ENCODE data around the gene XPR1.

Gene XPR1

DNA sequence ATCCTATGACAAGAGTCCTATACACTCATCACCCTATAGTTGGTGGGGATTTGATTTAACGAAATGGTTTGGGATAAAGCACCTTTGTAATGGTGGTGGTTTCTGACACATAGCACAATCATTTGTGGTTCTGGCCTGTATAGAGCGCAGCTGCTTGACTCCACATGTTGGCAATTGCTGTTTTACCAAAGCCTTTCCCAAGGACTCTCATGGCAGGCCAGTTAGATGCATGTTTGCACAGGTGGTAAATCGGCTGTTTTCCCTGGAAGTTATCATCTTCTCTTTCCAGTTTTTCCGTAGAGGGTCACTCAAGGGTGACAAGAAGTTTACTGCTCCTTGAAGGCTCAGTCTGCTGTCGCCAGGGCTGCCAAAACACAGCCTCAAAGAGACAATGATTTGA, 17.1 kb upstream of the XPR1 start:
- DNase-seq (ENCODE audit: low read depth, low spot score): peak; percentile 60
- H3K27ac ChIP-seq: peak overlapping the region; percentile 58

DNA sequence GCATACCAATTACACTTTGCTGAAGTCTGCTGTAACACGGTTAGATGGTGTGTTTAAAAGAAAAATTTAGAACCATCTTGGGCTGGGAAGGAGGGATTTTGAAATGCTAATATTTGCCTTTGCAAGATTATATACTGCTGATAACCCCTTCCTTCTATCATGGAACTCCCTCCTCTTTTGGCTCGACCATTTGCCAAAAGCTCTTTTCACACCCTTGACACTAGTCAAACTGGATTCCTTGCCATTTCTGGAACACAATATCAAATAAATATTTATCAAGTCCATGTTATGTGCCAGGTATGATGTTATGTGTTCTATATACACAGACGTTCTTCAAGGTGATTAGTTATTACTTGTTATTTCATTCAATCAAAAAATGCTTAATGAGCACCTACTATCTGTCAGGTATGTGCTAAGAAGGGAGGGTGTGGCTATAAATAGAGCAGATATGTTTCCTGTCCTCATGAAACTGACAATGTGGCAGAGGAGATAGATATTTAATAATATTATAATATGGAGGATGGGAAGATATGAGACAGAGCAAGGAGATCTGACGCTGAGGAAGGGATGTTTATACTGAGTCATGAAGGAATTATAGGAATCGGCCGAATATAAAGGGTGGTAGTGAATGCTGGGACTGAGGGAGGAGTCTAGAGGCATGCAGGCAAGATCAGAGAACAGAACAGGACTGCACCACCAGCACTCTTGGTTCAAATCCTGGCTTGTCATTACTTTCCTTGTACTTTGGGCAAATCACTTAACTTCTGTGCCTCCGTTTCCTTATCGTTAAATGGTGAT, 16.1 kb upstream of the XPR1 start:
- peak overlapping the region; percentile 58 for H3K27ac ChIP-seq
- no peak for DNase-seq (ENCODE audit: low read depth, low spot score)

DNA sequence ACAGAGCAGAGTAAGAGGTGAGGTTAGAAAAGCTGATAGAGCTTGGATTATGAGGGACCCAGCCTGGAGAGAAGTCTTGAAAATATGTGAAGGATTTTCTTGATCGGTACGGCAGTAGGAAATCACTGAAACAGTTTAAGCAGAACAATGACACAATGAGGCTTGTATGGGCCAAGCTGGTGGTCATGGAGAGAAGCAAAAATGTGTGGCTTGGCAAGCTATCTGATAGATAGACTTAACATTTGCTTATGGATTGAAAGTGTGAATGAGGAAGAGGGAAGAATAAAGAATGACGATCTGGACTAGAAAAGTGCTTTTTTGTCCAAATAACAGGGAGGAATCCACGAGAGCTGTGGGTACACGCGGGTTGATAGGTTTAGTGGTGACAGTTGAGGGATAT, 15.4 kb upstream of the XPR1 start:
- peak overlapping the region; percentile 58 for H3K27ac ChIP-seq
- no peak for DNase-seq (ENCODE audit: low read depth, low spot score)

DNA sequence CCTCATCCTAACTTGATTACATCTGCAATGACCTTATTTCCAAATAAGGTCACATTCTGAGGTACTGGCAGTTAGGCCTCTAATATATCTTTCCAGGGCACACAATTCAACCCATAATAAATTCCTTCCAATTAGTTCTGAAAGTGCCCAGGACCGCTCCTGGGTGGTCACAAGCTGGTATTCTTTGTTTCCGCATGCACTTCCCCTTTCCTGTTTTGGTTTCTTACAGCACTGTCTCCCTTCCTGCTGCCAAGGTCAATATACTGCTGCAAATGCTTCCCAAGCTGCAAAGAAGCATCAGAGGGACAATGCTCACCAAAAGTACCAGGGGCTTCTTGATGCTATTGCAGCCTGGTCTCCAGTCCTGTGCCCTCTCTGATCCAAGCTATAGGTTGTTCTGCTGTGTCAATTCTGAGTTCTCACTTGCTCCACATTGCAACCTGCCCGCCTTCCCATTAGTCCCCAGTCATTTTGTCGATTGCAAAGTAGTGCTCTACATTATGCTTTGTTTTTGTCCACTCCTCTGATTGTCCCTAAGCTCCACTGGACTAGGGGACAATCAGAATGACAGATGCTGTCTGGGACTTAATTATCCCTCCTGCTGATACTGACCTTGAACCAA, 13.9 kb upstream of the XPR1 start:
- DNase-seq (ENCODE audit: low read depth, low spot score): no peak
- no peak overlapping the region for H3K27ac ChIP-seq

DNA sequence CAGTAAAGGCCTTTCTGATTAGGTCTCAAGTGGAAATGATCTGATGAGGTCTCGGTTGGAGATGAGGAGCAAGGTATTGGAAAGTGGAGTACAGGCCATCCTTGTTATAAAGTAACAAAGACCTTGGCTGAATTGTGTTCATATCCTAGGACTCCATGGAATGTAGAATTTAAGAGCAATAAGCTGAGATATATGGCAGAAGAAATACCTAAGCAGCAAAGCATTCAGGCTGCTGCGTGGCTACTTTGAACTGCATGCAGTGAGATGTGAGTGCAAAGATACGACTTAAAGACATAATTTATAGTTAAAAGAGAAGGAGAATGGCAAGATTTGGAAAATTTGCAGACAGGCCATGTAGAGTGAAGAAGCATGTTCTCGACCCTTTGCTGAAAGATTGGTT, 11.2 kb upstream of the XPR1 start:
- no peak for DNase-seq (ENCODE audit: low read depth, low spot score)
- H3K27ac ChIP-seq: no peak overlapping the region

DNA sequence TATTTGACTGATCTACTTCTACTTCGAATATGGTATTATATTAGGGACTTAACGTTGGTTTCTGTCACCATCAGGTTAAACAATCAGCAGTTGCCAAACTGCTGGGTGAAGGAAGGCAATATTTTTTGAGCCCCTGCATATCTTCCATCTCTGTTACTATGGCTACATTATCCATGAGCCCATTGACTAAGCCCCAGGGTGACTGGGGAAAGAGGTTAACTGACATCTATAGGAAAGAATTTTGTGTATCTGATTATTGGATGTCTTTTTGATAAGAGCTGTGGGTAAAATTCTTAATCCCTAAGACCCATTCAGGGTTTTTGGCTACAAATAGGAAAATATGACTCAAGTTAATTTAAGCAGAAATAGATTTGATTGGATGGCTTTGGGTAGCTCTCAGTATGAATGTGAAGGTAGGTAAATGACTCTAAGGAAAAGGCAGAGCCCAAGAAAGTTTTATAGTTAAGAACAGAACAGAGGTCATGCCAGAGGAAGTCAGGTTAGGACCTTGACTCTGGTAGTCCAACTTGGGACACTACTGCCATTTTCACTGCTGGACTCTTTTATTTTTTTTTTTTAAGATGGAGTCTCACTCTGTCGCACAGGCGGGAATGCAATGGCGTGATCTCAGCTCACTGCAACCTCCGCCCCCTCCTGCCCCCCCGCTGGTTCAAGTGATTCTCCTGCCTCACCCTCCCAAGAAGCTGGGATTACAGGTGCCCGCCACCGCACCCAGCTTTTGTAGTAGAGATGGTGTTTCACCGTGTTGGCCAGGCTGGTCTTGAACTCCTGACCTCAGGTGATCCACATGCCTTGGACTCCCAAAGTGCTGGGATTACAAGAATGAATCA, 8.9 kb upstream of the XPR1 start:
- no peak overlapping the region for H3K27ac ChIP-seq
- no peak for DNase-seq (ENCODE audit: low read depth, low spot score)

DNA sequence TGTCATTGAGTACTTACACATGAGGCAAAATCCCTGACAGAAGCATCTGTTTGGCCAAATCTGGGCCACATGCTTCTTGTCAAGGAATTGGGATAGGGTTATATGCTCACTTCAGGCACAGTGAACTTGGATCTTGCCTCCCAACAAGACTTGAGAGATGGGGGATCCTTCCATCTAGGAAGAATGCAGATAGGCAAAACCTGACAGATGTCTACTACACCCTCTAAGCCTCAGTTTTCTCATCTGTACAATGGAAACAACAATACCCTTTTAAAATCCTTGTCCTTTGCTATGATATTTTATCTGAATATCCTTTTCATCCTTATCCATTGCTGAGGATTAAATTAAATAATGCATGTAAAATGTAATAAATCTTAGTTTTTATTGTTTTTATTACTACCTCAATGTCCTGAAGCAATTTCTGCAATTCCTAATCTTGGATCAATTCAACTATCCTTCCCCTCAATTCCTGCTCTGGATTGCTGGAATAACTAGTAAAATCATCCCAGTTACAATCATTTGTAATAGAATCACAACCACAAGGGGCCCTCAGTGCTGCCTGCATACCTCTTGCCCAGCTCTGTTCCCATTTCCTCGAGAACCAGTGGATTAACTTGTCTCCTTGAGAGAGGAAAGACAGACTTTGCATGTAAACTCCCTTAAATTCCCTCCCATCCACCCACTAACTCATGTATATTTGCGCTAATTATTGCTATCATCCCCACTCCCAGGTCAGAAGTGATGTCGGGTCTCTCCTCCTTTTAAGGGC, 8.1 kb upstream of the XPR1 start:
- no peak overlapping the region for H3K27ac ChIP-seq
- no peak for DNase-seq (ENCODE audit: low read depth, low spot score)

DNA sequence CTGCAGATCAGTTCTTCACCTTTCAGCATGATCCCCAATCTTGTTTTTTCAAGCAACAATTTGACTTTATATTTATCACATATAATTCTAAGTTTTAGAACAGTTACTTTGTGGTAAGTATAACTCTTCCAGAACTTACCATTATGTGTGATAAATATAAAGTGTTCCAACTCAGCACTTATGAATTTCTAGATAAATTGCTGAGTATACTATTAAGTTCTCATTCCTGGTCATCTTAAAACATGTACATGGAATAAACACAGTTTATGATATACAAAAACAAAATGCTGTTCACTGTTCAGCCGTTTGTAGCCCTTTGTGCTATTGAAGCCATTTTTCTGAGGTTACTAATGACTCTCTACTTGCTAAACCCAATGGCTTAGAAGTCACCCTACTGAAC, 5.1 kb upstream of the XPR1 start:
- no peak overlapping the region for H3K27ac ChIP-seq
- DNase-seq (ENCODE audit: low read depth, low spot score): no peak

DNA sequence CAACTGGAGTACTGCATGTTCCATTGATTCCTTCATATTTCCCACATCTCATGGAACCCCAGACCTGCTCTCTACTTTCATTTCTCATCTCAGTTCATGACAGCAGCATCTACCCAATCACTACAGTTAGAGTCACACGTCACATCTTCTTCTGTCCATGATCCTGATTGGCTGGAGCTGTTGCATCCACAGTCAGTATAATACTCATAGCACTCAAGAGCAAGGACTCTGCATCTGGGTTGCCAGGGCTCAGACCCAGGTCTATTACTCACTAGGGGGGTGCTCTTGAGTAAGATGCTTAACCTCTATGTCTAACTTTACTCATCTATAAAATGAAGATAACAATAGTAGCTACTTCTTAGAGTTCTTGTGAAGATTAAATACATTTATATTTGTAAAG, 4.4 kb upstream of the XPR1 start:
- no peak overlapping the region for H3K27ac ChIP-seq
- no peak for DNase-seq (ENCODE audit: low read depth, low spot score)

DNA sequence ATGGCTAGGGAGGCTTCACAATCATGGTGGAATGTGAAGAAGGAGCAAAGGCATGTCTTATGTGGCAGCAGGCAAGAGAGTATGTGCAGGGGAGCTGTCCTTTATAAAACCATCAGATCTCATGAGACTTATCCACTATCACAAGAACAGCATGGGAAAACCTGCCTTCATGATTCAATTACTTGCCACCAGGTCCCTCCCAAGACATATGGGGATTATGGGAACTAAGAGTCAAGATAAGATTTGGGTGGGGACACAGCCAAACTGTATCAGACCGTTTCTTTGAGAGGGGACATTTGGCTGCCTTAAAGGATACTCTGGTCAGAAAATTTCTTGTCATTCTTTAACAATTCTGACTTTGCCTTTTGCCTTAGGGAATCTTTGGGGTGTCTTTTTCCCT, 3.2 kb upstream of the XPR1 start:
- no peak overlapping the region for H3K27ac ChIP-seq
- DNase-seq (ENCODE audit: low read depth, low spot score): no peak

DNA sequence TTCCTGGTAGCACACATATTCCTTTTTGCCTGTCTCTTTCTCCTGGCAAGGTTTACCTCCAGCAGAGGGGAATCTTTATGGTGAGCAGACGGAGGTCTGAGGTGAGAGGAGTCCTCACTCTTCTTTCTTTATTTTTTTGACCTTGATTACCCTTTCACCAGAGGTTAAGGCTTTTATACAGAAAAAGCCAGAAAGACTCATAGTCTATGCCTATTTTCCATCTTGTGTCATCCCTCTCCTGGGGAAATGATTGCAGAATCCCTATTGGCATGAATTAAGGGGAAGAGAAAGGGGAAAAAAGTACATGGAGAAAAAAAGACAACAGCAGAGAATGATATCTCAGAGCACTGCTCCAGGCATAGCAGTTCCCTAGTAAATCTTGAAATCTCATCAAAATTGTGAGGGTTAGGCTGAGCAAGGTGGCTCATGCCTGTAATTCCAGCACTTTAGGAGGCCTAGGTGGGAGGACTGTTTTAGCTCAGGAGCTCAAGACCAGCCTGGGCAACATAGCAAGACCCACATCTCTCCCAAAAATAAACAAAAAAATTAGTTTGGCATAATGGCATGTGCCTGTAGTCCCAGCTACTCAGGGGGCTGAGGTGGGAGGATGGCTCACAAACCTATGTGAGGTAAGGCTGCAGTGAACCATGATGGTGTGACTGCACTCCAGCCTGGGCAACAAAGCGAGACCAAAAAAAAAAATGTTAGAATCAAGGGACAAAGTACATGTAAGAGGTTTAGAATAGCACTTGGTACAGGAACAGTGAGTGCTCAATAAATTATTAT, 1.2 kb upstream of the XPR1 start:
- H3K27ac ChIP-seq: no peak overlapping the region

DNA sequence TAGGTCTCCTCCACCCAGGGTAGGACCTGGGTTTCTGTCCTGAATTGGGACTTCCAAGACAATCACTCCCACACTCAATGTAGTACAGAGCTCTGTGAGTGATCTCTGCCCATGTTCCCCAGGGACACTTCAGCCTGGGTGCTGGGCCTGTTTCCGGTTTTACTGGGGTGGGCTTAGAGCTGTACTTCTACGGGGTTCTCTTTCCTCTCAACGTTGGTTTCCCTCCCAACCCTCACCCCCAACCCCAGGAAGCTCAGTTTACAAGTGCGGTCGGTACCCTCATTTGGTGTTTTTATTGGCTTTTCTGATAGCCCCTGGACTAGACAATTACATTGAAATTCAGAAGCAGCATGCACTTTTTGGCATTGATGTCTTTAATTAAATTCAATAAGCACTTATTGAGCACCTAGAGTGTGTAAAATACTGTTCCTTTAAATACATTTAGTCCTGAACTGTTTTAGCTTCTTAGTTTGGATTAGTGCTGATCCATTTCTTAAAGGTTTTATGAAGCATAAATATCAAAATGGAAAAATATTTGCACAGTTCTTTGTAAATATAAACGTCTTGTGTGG, 542 bp upstream of the XPR1 start:
- H3K27ac ChIP-seq: no peak overlapping the region

More for the DNA sequence above, 1.2 kb upstream of the XPR1 start:
- no peak for DNase-seq (ENCODE audit: low read depth, low spot score)

DNA sequence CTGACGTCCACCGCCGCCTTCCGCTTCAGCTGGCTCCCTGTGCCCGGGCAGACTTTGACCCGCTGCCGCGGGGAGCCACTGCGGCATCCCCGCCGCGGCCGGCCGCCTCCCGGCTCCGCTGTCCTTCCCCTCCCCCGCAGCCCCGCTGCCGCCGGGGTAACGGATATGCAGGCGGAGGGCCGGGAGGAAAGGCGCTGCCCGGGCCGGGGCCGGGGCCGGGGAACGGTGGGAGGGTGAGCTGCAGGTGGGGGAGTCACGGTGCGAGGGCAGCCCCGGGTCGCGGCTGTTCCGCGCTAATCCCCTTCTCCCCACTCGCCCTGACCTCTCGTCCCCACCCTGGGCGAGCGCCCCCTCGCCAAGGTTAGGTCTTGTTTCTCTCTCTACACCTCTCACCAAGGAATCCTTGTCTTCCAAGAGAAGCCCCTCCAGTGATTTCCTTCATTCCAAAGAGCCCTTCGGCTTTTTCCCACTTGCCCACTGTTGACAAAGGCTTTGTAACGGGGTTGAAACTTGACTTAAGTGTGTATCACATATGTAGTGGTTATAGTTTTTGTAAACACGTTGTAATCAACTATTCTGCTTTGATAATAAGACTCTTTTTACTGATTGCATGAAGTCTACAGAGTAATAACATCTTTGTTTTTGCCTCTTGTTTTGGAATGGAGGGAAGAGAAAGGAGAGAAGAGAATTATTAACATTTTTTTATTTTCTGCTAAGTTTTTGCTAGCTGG, 669 bp downstream of the XPR1 start:
- DNase-seq (ENCODE audit: low read depth, low spot score): no peak
- peak overlapping the region; percentile 47 for H3K27ac ChIP-seq

More for the DNA sequence above, 542 bp upstream of the XPR1 start:
- DNase-seq (ENCODE audit: low read depth, low spot score): no peak

DNA sequence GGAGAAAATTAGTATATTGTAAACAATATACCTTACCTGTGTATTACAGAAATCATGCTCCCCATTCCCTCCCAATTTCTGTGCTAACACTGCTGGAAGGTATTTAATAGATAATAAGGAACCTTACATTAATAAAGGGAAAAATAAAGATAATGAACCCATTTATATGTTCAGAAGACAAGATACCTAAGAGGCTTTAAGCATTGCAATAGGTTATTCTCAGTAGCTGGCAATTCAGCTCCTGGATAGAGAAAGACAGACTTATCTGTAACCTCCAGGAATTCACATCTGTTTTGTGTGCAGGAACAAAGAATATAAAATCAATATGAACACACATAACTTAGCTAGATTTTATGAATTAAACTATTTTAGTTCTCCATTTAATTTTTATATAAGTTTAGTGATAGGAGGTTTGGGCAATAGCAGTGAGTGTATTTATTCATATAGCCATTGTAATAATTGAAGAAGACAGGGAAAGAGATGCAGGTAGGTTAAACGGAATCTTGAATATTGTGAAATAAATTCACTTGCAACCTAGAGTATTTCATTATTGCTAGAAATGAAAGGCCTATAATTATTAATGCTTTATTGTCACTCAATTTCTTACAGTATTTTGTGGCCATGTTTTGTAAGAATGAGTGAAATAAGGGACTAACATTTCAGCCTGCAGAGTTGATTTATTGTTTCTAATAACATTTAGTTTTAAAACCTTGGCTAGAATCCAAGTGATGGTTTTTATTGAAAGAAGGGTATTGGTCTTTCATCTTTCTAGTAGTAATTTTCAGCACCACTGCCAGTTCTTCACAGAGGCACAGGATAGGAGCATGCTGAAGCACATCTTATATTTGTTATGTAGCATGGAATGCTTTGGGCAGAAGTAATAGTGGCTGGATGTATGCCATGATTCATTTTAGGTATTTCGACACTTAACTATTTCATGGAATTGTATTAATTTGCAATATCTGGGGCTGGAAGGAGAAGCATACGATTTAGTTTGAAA, 1.5 kb downstream of the XPR1 start:
- H3K27ac ChIP-seq: peak overlapping the region; percentile 10
- no peak for DNase-seq (ENCODE audit: low read depth, low spot score)

DNA sequence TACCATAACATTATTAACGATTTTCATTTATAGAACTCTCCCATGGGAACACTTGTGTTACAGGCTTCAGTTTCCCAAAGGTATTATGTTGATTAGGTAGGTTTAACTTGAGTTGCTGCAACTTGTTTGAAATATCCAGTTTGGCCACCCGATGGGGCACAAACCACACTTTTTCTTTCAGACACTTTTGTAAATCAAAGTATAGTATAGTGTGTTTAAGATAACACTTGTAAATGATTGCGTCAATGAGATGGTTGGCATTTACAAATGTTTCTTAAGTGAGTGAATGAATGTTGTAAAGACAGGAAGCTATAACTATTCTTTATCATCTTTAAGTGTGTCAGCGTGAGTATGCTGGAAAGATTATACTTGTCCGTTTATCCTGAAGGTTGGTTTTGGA, 4.3 kb downstream of the XPR1 start:
- no peak for DNase-seq (ENCODE audit: low read depth, low spot score)
- peak overlapping the region; percentile 45 for H3K27ac ChIP-seq

DNA sequence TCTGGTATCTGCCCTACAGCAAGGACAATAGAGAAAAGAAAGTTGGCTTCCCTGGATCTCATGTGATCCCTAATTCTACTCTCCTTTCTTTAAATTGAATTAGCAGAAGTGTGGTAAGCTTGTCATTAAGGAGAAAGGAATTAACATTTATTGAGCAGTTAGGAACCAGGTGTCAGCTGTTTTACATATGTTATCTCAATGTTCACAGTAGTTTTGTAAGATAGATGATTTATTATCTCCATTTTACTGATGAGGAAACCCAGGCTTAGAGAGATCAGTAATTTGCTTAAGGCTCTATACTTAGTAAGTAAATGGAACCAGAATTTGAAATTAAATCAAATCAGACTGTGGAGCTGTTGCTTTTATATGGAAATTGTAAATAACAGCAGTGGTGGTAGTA, 8.0 kb downstream of the XPR1 start:
- no peak overlapping the region for H3K27ac ChIP-seq

DNA sequence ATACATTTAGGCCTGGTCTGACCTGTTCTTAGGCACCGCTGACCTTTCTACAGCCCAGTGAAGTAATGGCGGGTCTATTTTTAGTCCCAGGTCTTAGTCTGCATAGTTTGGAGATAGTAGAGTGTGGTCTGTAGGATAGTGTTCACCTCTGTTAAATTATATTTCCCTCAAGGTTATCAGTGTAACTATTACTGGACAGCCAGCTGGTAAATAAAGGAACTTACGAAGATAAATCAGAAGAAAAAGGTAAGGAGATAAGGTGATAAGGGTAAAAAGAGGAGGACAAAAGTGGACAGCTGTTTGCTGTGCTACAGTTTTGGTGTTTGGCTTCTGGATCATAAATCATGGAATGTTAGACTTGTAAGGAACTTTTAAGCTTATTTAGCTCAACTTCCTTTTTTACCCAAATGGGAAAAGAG, 8.7 kb downstream of the XPR1 start:
- no peak overlapping the region for H3K27ac ChIP-seq
- no peak for DNase-seq (ENCODE audit: low read depth, low spot score)

More for the DNA sequence above, 8.0 kb downstream of the XPR1 start:
- DNase-seq (ENCODE audit: low read depth, low spot score): no peak
